Measurements from ENCODE around the gene TTLL1.

DNA sequence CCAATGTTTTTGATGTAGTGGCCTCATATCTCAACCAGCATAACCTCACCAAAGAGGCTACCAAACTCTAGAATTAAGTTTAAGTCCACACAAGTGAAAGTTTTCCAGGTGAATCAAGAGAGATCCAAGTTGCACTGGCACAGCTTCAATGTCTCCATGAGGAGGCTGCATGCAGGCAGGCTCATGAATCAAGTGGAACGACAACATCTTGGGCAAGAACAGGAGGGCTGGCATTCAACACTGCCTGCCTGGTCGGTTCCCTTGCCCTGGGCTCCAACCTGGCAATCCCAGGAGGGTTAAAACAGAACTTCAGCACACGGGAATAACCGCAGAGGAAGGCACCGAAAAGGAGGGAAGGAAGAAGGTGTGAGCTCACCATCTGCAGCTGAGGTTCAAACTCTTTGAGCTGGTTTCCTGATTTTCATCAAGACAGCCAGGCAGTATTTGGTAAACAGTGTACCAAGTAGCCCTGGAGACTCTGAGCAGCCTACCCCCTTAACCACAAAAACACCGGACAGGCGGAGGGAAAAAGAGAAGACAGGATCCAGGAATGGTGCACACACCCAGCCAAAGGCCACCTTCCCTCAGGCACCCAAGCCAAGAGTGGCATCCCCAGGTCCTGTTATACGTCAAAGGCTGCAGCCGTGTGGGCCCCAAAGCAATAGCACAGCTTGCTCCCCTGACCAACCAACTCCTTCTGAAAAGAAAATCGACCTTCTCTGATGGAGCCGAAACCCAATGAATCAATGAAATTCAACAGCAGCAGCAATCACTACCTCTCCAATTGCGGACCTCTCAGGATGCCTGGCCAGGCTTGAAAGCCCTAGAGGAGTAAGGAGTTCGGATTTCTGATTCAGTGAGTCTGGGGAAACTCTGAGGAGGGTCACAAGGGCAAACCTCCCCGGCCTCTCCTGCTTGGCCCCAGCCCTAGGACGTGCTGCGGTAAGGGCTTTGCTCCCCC is 75.6 kb downstream of the TTLL1 start:
- TF ChIP-seq, protein P1, sequence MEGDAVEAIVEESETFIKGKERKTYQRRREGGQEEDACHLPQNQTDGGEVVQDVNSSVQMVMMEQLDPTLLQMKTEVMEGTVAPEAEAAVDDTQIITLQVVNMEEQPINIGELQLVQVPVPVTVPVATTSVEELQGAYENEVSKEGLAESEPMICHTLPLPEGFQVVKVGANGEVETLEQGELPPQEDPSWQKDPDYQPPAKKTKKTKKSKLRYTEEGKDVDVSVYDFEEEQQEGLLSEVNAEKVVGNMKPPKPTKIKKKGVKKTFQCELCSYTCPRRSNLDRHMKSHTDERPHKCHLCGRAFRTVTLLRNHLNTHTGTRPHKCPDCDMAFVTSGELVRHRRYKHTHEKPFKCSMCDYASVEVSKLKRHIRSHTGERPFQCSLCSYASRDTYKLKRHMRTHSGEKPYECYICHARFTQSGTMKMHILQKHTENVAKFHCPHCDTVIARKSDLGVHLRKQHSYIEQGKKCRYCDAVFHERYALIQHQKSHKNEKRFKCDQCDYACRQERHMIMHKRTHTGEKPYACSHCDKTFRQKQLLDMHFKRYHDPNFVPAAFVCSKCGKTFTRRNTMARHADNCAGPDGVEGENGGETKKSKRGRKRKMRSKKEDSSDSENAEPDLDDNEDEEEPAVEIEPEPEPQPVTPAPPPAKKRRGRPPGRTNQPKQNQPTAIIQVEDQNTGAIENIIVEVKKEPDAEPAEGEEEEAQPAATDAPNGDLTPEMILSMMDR (IDR thresholded peaks at IDR 0.05): no peak
- no peak for TF ChIP-seq POLR2A (IDR thresholded peaks at IDR 0.05)

Data from esophagus squamous epithelium (tissue), 4 donors.